GM12874 (cell line): ENCODE measurements around the gene OR5A1.

ENCODE experiments used
- TF ChIP-seq, protein P1 (sequence below): IDR thresholded peaks from 2 replicates; pipeline ENCODE4 v1.5.1; 2011; ENCODE audit warnings: low read depth, mild to moderate bottlenecking, control low read depth, low read length, moderate library complexity; ENCODE audit not compliant: insufficient read depth

Gene OR5A1

DNA sequence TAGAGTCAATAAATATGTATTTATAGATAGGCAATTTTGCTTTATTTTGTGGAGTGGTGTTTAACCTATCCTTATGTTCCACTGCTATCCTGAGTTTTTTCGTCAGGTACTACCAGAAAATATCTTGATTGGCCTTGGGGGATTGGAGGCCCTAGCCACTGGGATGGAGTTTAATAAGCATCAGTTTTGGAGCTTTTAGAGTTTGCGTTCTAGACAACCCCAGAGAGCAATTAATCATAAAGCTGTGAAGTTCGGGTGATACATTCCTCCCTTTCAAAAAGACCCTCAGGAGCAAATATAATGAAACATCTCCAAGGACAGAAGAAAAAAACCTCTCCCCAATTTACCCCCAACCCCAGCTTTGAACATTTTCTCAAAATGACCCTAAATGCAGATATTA is at the start of gene OR5A1:
OR5A1 (plus strand) TSS at position 301 of the 400 bp plus-strand sequence. CDS start 6,700 bp downstream, outside the sequence.
- TF ChIP-seq, protein P1, sequence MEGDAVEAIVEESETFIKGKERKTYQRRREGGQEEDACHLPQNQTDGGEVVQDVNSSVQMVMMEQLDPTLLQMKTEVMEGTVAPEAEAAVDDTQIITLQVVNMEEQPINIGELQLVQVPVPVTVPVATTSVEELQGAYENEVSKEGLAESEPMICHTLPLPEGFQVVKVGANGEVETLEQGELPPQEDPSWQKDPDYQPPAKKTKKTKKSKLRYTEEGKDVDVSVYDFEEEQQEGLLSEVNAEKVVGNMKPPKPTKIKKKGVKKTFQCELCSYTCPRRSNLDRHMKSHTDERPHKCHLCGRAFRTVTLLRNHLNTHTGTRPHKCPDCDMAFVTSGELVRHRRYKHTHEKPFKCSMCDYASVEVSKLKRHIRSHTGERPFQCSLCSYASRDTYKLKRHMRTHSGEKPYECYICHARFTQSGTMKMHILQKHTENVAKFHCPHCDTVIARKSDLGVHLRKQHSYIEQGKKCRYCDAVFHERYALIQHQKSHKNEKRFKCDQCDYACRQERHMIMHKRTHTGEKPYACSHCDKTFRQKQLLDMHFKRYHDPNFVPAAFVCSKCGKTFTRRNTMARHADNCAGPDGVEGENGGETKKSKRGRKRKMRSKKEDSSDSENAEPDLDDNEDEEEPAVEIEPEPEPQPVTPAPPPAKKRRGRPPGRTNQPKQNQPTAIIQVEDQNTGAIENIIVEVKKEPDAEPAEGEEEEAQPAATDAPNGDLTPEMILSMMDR, result no peak

DNA sequence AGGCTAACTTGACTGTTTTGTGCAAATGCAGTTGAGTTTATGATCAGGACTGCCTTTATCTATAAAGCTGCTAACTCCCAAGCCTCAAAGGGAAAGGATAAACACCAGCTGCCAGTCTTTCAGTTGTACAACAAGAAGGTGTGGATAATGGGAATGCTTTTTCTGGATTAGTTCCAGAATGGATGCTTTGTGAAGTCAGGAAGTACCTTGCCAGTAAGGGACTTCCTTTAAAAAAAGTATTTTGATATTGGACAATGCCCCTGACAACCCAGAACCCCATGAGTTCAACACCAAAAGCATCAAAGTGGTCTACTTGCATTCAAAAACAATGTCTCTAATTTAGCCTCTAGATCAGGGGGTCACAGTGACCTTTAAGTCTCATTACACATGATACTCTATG is 42.1 kb upstream of the OR5A1 start:
- TF ChIP-seq, protein P1, result no peak

DNA sequence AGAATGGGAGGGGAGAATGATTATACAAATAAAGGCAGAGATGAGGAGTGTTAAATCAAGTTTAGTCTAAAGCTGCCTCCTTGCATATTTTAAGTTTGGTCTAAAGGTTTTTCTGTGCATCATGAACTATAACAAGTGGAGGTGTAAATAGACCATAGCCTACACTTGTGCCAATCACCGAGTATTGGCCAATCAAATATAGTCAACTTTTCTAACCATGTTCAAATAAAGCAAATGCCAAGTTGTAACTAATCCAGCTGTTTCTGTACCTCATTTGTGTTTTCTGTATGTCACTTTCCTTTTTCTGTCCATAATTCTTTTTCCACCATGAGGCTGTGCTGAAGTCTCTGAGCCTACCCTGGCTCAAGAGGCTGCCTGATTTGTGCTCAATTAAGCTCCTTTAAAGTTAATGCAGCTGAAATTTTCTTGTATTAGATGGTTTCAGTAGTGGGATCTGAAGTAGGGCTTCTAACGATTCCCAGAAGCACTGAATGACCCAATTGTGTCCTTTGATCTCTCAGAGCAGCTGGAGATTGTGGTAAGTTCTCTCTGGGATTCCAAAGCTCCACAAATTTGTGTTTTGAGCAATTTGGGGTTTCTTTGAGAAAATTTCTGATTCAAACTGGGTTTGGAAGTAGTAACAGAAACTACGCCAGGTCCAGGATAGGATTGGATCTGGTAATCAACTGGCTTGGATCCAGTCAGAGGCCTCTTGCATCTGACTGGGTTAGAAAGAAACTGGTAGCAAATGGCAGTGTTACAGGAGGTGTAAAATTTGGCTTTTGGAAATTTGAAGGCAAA is 35.6 kb upstream of the OR5A1 start:
- TF ChIP-seq, protein P1, result no peak

DNA sequence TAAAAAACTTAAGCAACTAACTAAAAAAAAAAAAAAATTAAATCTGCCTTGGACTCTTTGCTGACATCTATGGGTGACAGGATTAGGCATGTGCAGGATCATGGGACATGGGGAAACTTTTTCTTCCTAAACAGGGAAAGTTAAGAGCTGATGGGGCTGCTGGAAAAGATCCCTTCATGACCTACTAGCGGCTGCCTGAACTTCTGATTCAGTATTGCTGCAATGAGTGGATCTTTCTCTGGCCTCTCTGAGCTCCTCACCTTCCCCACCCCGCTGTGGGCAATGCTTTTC is 35.1 kb upstream of the OR5A1 start:
- TF ChIP-seq, protein P1, result no peak

DNA sequence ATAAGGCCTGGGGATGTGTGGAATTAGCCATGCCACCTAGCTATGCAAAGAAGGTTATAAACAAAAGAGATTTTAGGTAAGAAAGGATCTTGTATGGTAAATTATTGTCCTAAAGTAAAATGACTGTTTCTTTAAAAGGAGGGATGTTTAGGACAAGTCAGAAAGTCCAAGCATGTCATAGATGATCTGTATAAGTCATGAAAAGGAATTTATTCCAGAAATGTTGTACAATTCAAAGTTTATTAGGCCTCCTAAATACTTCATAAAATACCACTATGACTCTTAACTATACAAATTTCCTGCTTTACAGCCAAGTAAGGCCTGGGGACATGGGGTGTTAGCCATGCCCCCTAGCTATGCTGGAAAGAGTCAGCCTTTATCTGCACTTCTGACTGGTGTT is 32.7 kb upstream of the OR5A1 start:
- TF ChIP-seq, protein P1, result no peak

DNA sequence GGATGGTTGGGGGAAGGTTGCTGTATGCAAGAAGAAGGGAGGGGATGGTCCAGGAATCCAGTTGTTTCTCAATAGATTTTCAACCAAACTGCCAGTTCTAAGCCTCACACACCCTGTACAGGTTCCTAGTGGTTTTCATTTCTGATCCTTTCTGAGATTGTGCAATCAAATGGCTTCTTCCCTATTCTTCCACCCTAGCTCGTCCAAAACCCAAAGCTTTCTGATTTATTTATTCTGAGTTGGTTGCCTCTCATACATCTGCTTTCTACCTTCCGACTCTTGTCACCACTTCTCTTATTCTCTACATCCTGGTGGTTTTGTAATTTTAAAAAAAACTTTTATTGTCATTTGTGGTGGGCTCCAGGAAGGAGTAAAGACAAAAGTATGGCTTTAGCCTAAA is 22.6 kb upstream of the OR5A1 start:
- TF ChIP-seq, protein P1, result no peak

DNA sequence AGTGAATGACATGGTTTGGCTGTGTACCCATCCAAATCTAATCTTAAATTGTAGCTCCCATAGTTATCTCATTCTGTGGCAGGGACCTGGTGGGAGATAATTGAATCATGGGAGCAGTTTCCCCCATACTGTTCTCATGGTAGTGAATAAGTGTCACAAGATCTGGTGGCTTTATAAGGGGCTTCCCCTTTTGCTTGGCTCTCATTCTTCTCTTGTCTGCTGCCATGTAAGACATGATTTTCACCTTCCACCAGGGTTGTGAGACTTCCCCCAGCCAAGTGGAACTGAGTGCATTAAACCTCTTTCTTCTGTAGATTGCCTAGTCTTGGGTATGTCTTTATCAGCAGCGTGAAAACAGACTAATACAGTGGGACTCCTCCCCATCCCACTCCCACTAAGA is 21.2 kb upstream of the OR5A1 start:
- TF ChIP-seq, protein P1, result no peak

DNA sequence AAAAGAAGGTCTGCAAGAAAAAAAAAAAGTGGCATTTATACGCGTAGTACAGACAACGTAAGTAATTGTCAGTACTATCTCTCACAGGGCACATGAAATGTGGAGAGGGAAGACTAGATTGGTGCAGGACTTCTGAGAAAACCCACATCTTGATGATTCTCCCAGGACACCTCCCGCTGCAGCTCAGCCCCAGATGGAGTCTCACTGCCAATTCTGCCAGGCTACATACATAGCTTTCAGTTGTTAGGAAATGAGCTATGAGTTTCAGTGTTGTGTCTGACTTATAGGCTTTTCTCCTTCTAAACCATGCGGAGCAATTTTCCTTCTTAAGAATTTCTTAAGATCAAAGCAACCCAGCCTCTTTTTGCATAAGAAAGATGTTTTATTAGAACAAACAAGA is 19.7 kb upstream of the OR5A1 start:
- TF ChIP-seq, protein P1, result no peak
